Measurements from ENCODE around the gene GYPA.
"Not testable (repeated sequence)": the region's sequence is repeated elsewhere in the genome, so short reads cannot be mapped to it uniquely, and the experiment has no call there.

The GYPA gene

DNA sequence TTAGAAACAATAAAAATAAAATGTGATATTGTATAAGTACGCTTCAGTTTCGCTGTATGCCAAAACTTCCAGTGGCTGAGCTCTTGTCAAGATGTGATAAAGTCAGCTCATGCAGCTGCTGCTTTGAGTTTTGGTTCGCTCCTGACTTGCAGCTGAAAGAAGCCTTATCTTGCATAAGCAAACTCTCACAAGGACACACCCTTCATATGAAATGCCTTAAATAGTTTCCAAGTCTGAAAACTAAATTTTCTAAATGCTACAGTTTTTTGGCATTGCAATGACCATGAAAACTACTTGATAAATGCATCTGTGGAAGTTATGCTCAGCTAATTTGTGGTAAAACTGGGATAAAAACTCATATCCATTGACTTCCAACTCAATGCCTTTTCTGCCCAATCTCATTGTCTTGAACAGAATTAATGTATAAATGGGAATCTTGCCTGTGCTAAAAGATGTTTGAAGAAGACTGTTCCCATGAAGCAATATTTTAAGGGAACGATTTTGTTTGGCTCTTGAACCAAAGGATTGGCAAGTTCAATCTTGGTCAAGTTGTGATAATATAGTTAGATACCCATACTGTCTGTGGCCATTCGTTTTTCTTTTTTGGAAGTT is 11.7 kb downstream of the GYPA start:
- H3K9me3 ChIP-seq (ENCODE audit: insufficient read depth, low read depth, low read length); H3K9ac ChIP-seq (ENCODE audit: low read depth, low read length); H3K4me1 ChIP-seq (ENCODE audit: insufficient read depth, low read length); H3K27ac ChIP-seq (ENCODE audit: low read depth, low read length); H3K4me3 ChIP-seq (ENCODE audit: low read length); H3K36me3 ChIP-seq (ENCODE audit: insufficient read depth, low read length); H3K27me3 ChIP-seq (ENCODE audit: insufficient read depth, low read length): not testable (repeated sequence)
- WGBS = 89% methylated on average over 3 of the region's 5 CpGs

DNA sequence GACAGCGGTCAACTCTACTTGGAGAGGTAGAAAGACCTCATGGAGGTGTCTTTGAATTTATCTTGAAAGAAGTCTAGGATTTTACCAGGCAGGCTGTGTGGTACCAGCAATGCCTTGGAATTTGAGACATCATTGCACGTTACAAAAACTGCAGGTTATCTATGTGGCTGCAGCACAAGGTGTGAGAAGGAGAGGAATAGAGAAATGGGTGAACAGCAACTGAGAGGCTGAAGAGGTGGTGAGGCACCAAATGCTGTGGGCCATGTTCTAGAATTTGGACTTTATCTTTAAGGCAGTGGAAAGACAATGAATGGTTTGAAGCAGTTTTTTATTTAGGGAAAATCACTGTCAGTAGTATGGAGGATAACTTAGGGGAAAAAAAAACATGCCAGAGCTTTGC is 15.4 kb downstream of the GYPA start:
- H3K9me3 ChIP-seq (ENCODE audit: insufficient read depth, low read depth, low read length); H3K4me3 ChIP-seq (ENCODE audit: low read length); H3K9ac ChIP-seq (ENCODE audit: low read depth, low read length); H3K36me3 ChIP-seq (ENCODE audit: insufficient read depth, low read length); H3K4me1 ChIP-seq (ENCODE audit: insufficient read depth, low read length); H3K27ac ChIP-seq (ENCODE audit: low read depth, low read length); H3K27me3 ChIP-seq (ENCODE audit: insufficient read depth, low read length): not testable (repeated sequence)
- 84% methylated on average over 1 of the region's 2 CpGs for WGBS

- H3K4me1 ChIP-seq (ENCODE audit: insufficient read depth, low read length); H3K4me3 ChIP-seq (ENCODE audit: low read length); H3K36me3 ChIP-seq (ENCODE audit: insufficient read depth, low read length); H3K9ac ChIP-seq (ENCODE audit: low read depth, low read length); H3K27me3 ChIP-seq (ENCODE audit: insufficient read depth, low read length); H3K9me3 ChIP-seq (ENCODE audit: insufficient read depth, low read depth, low read length); H3K27ac ChIP-seq (ENCODE audit: low read depth, low read length): not testable (repeated sequence)
- 98% methylated on average over 2 of the region's 4 CpGs for WGBS
Measured at GRCh38 chr4:144123982-144124635, 16.4 kb downstream of the GYPA start.

- not testable (repeated sequence) for H3K4me1 ChIP-seq (ENCODE audit: insufficient read depth, low read length)
- 93% methylated on average over 2 of the region's 3 CpGs for WGBS
Measured at GRCh38 chr4:144123269-144123668, 17.2 kb downstream of the GYPA start.

DNA sequence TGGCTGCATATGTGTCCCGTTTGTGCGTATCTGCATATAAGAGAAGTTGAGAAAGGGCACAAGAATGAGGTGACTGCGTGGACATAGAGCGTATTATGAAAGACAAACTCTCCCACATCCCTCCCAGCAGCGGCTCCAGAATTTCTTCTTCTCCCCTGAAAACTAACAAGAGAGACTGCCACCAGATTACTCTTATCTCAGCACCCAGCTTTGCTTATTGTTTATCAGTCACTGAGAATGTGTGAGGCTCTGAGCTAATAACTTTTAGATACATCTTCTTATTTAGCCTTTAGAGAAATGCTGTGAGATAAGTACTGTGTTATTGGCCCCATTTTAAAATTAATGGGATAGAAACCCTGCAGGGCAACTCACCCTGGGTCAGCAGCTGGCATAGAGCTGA is 20.8 kb downstream of the GYPA start:
- not testable (repeated sequence) for H3K27ac ChIP-seq (ENCODE audit: low read depth, low read length); H3K4me3 ChIP-seq (ENCODE audit: low read length); H3K9ac ChIP-seq (ENCODE audit: low read depth, low read length); H3K36me3 ChIP-seq (ENCODE audit: insufficient read depth, low read length); H3K9me3 ChIP-seq (ENCODE audit: insufficient read depth, low read depth, low read length); H3K27me3 ChIP-seq (ENCODE audit: insufficient read depth, low read length); H3K4me1 ChIP-seq (ENCODE audit: insufficient read depth, low read length)
- WGBS = 83% methylated on average over 2 of the region's 5 CpGs

More at GRCh38 chr4:144123269-144123668, 17.2 kb downstream of the GYPA start:
- H3K27me3 ChIP-seq (ENCODE audit: insufficient read depth, low read length); H3K36me3 ChIP-seq (ENCODE audit: insufficient read depth, low read length); H3K9ac ChIP-seq (ENCODE audit: low read depth, low read length); H3K4me3 ChIP-seq (ENCODE audit: low read length); H3K9me3 ChIP-seq (ENCODE audit: insufficient read depth, low read depth, low read length); H3K27ac ChIP-seq (ENCODE audit: low read depth, low read length): not testable (repeated sequence)

DNA sequence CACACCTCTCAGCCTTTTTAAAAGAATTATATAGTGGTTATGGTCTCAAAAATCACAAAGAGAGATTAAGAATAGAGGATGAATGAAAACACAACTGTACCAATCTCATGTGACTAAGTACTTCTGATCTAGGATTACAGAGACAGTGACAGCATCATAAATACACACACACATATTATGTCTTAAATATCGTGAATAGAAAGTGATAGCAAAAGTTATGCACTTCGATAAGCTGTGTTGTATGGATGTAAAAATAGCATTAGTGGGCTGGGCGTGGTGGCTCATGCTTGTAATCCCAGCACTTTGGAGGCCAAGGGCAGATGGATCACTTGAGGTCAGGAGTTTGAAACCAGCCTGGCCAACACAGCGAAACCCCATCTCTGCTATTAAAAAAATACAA is 25.0 kb downstream of the GYPA start:
- H3K9me3 ChIP-seq (ENCODE audit: insufficient read depth, low read depth, low read length) = no peaks in the 10 kb centered on the region
- H3K36me3 ChIP-seq (ENCODE audit: insufficient read depth, low read length) = no peaks in the 10 kb centered on the region
- H3K27me3 ChIP-seq (ENCODE audit: insufficient read depth, low read length) = no peaks in the 10 kb centered on the region
- H3K9ac ChIP-seq (ENCODE audit: low read depth, low read length) = no peak overlapping the region
- H3K4me3 ChIP-seq (ENCODE audit: low read length) = no peak overlapping the region
- no peaks in the 10 kb centered on the region for H3K4me1 ChIP-seq (ENCODE audit: insufficient read depth, low read length)
- 91% methylated on average over 4 of the region's 4 CpGs for WGBS
- no peak overlapping the region for H3K27ac ChIP-seq (ENCODE audit: low read depth, low read length)

DNA sequence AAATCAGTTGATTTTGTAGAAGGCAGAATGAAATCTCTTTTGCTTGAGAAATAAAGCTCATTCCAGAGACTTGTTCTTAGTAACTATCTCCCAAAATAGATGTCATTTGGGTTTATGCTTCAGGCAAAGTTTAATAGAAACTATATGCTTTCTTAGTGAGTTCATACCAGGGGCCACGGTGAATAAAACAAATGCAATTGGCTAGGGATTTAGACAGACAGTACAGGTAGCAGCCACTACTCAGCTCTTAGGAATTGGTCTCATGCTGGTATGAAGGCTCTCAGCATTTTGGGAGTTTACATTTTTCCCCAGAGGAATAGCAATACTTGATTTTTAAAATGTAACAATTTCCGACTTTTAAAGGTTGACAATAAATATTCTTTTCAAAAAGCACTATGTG is 27.0 kb downstream of the GYPA start:
- Histone ChIP-seq H3K27ac (ENCODE audit: low read depth, low read length) (no peak overlapping the region), H3K36me3 (ENCODE audit: insufficient read depth, low read length) (no peaks in the 10 kb centered on the region), H3K27me3 (ENCODE audit: insufficient read depth, low read length) (no peaks in the 10 kb centered on the region), H3K4me3 (ENCODE audit: low read length) (no peak overlapping the region), H3K4me1 (ENCODE audit: insufficient read depth, low read length) (peaks cover 14% of the 10 kb centered on the region), H3K9ac (ENCODE audit: low read depth, low read length) (no peak overlapping the region), H3K9me3 (ENCODE audit: insufficient read depth, low read depth, low read length) (no peaks in the 10 kb centered on the region)
- 86% methylated on average over 1 of the region's 2 CpGs for WGBS

DNA sequence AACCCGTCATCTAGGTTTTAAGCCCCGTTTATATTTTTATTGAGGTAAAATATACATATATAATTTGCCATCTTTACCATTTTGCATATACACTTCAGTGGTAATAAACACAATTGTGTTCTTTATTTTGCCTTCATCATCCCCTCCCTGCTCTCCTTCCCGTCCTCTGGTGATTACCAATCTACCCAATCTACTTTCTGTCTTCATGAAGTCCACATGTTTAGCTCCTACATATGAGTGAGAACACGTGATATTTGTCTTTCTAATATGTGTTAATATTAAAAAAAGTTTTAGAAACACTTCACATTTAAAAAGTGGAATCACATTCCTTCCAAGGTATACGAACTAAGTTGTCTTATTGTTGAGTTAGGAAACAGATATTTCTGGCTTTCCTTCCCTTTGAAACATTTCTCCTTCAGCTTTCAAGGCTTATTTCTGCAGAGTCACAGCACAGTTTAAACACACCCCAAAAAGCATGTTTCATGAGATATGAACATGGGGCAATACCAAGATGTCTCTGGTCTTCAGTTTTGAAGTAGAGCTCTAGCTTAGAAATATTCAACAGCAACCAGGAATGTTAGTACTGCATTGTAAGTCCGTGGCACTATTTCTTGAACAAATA is 35.9 kb downstream of the GYPA start:
- WGBS = 97% methylated on average over 2 of the region's 6 CpGs
- H3K27me3 ChIP-seq (ENCODE audit: insufficient read depth, low read length) = no peaks in the 10 kb centered on the region
- H3K4me1 ChIP-seq (ENCODE audit: insufficient read depth, low read length) = peaks cover 7% of the 10 kb centered on the region
- no peak overlapping the region for H3K9ac ChIP-seq (ENCODE audit: low read depth, low read length)
- H3K27ac ChIP-seq (ENCODE audit: low read depth, low read length) = no peak overlapping the region
- H3K36me3 ChIP-seq (ENCODE audit: insufficient read depth, low read length) = no peaks in the 10 kb centered on the region
- H3K9me3 ChIP-seq (ENCODE audit: insufficient read depth, low read depth, low read length) = no peaks in the 10 kb centered on the region
- no peak overlapping the region for H3K4me3 ChIP-seq (ENCODE audit: low read length)

DNA sequence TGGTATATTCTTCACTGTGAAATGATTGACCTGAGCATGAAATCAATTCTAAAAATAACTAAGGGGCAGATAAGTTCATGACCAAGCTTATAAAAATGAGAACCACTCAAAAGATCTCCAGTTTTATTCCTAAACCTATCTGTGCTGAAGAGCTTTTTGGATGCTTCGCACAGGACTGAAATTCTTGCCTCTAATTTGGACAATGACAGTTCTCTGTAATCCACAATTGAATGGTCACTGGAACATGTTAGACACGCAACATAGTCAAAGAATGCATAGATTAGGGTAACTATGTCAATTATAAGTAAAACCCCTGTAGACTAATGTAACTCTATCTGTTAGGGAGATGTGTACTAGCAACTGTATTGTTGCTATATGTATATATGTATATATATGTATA is 42.7 kb downstream of the GYPA start:
- H3K9me3 ChIP-seq (ENCODE audit: insufficient read depth, low read depth, low read length); H3K27ac ChIP-seq (ENCODE audit: low read depth, low read length); H3K4me3 ChIP-seq (ENCODE audit: low read length); H3K4me1 ChIP-seq (ENCODE audit: insufficient read depth, low read length); H3K9ac ChIP-seq (ENCODE audit: low read depth, low read length); H3K27me3 ChIP-seq (ENCODE audit: insufficient read depth, low read length); H3K36me3 ChIP-seq (ENCODE audit: insufficient read depth, low read length): not testable (repeated sequence)
- 100% methylated on average over 1 of the region's 2 CpGs for WGBS

- not testable (repeated sequence) for H3K4me3 ChIP-seq (ENCODE audit: low read length); H3K27ac ChIP-seq (ENCODE audit: low read depth, low read length); H3K9me3 ChIP-seq (ENCODE audit: insufficient read depth, low read depth, low read length); H3K9ac ChIP-seq (ENCODE audit: low read depth, low read length); H3K27me3 ChIP-seq (ENCODE audit: insufficient read depth, low read length); H3K4me1 ChIP-seq (ENCODE audit: insufficient read depth, low read length); H3K36me3 ChIP-seq (ENCODE audit: insufficient read depth, low read length)
- 92% methylated on average over 2 of the region's 4 CpGs for WGBS
Measured at GRCh38 chr4:144093995-144094394, 46.5 kb downstream of the GYPA start.

- H3K4me3 ChIP-seq (ENCODE audit: low read length); H3K27me3 ChIP-seq (ENCODE audit: insufficient read depth, low read length); H3K27ac ChIP-seq (ENCODE audit: low read depth, low read length); H3K4me1 ChIP-seq (ENCODE audit: insufficient read depth, low read length); H3K9ac ChIP-seq (ENCODE audit: low read depth, low read length); H3K9me3 ChIP-seq (ENCODE audit: insufficient read depth, low read depth, low read length); H3K36me3 ChIP-seq (ENCODE audit: insufficient read depth, low read length): not testable (repeated sequence)
- 97% methylated on average over 1 of the region's 2 CpGs for WGBS
Measured at GRCh38 chr4:144091181-144091580, 49.3 kb downstream of the GYPA start.

- no peaks in the 10 kb centered on the region for H3K4me1 ChIP-seq (ENCODE audit: insufficient read depth, low read length)
- 93% methylated on average over 5 of the region's 5 CpGs for WGBS
Measured at GRCh38 chr4:144090744-144091143, 49.8 kb downstream of the GYPA start.

More at GRCh38 chr4:144090744-144091143, 49.8 kb downstream of the GYPA start:
- H3K27me3 ChIP-seq (ENCODE audit: insufficient read depth, low read length) = no peaks in the 10 kb centered on the region
- H3K9me3 ChIP-seq (ENCODE audit: insufficient read depth, low read depth, low read length) = no peaks in the 10 kb centered on the region
- H3K36me3 ChIP-seq (ENCODE audit: insufficient read depth, low read length) = no peaks in the 10 kb centered on the region
- H3K9ac ChIP-seq (ENCODE audit: low read depth, low read length) = no peak overlapping the region
- no peak overlapping the region for H3K27ac ChIP-seq (ENCODE audit: low read depth, low read length)
- no peak overlapping the region for H3K4me3 ChIP-seq (ENCODE audit: low read length)

Data from HUES64 (cell line).